Measurements from ENCODE around the gene PMPCA.

The PMPCA gene

GRCh38 chr9:136374183-136374575, 36.3 kb upstream of the PMPCA start:
- no peak for DNase-seq (ENCODE audit: low read depth)
- TF ChIP-seq CTCF (conservative IDR thresholded peaks at IDR 0.05; ENCODE audit: low read length) = no peak
- no peak overlapping the region for H3K4me3 ChIP-seq (ENCODE audit: low read length)

- no peak overlapping the region for H3K4me3 ChIP-seq (ENCODE audit: low read length)
- no peak for DNase-seq (ENCODE audit: low read depth)
- no peak for TF ChIP-seq CTCF (conservative IDR thresholded peaks at IDR 0.05; ENCODE audit: low read length)
Measured at GRCh38 chr9:136375096-136375495, 35.4 kb upstream of the PMPCA start.

- no peak for TF ChIP-seq CTCF (conservative IDR thresholded peaks at IDR 0.05; ENCODE audit: low read length)
- no peak overlapping the region for H3K4me3 ChIP-seq (ENCODE audit: low read length)
Measured at GRCh38 chr9:136376457-136376856, 34.0 kb upstream of the PMPCA start.

GRCh38 chr9:136377341-136378169, 32.9 kb upstream of the PMPCA start:
- DNase-seq (ENCODE audit: low read depth) = no peak
- no peak overlapping the region for H3K4me3 ChIP-seq (ENCODE audit: low read length)
- no peak for TF ChIP-seq CTCF (conservative IDR thresholded peaks at IDR 0.05; ENCODE audit: low read length)

More at GRCh38 chr9:136376457-136376856, 34.0 kb upstream of the PMPCA start:
- DNase-seq (ENCODE audit: low read depth) = no peak

GRCh38 chr9:136378170-136379002, 32.1 kb upstream of the PMPCA start:
- no peak for DNase-seq (ENCODE audit: low read depth)
- no peak overlapping the region for H3K4me3 ChIP-seq (ENCODE audit: low read length)
- TF ChIP-seq CTCF (conservative IDR thresholded peaks at IDR 0.05; ENCODE audit: low read length) = no peak

GRCh38 chr9:136379003-136379287, 31.5 kb upstream of the PMPCA start:
- no peak for TF ChIP-seq CTCF (conservative IDR thresholded peaks at IDR 0.05; ENCODE audit: low read length)
- H3K4me3 ChIP-seq (ENCODE audit: low read length) = no peak overlapping the region
- no peak for DNase-seq (ENCODE audit: low read depth)

- no peak for DNase-seq (ENCODE audit: low read depth)
- no peak for TF ChIP-seq CTCF (conservative IDR thresholded peaks at IDR 0.05; ENCODE audit: low read length)
- H3K4me3 ChIP-seq (ENCODE audit: low read length) = no peak overlapping the region
Measured at GRCh38 chr9:136379401-136379800, 31.1 kb upstream of the PMPCA start.

Measured in AG10803 (cell line).